VCaP (cell line): Measurements from ENCODE around the gene IGF2BP3.

Experiments used
- H3K27ac ChIP-seq: fragments of 450-650 bp; 2 replicates; pipeline ENCODE4 v1.5.1; 2017
- TF ChIP-seq, protein P1 (sequence below): fragments of 450-650 bp; conservative IDR thresholded peaks from 2 replicates; pipeline ENCODE4 v1.5.1; 2017; ENCODE audit warnings: mild to moderate bottlenecking, moderate library complexity

Gene IGF2BP3

DNA sequence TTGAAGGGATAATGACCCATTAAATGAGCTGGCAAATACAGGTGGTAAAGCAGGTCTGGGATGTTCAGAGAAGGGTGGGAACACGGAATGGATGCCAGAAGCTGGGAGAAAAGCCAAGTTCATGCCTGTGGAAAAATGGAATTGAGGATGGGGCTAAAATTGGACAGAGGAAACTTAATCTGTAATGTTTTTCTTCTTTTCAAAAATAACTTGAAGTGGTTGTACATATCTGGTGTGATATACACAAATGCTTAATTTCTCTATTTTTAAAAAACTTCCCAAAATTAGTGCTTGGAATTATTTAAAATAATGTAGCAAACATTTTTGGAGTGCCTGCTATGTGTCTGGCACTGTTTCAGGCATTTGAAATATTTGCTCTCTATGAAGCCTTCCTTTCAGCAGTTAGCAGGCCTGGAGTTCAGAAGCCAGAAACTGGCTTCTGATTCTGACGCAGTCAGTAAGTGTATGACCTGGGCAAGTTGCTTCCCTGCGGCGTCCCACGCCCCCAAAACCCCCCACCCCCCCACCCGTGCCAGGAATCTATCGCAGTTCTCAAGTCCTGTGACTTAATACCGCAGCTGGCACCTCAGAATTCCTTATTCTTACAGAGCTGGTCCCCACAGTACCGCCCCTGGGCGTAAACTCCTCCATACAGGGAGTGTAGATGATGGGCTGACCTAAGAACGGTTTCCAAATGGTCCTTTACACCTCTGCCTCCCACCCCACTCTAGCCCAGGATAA is 172.0 kb downstream of the IGF2BP3 start:
- peak overlapping the region; percentile 73; the same call in 1 of the 2 replicates for H3K27ac ChIP-seq
- TF ChIP-seq, protein P1, sequence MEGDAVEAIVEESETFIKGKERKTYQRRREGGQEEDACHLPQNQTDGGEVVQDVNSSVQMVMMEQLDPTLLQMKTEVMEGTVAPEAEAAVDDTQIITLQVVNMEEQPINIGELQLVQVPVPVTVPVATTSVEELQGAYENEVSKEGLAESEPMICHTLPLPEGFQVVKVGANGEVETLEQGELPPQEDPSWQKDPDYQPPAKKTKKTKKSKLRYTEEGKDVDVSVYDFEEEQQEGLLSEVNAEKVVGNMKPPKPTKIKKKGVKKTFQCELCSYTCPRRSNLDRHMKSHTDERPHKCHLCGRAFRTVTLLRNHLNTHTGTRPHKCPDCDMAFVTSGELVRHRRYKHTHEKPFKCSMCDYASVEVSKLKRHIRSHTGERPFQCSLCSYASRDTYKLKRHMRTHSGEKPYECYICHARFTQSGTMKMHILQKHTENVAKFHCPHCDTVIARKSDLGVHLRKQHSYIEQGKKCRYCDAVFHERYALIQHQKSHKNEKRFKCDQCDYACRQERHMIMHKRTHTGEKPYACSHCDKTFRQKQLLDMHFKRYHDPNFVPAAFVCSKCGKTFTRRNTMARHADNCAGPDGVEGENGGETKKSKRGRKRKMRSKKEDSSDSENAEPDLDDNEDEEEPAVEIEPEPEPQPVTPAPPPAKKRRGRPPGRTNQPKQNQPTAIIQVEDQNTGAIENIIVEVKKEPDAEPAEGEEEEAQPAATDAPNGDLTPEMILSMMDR, result no peak

DNA sequence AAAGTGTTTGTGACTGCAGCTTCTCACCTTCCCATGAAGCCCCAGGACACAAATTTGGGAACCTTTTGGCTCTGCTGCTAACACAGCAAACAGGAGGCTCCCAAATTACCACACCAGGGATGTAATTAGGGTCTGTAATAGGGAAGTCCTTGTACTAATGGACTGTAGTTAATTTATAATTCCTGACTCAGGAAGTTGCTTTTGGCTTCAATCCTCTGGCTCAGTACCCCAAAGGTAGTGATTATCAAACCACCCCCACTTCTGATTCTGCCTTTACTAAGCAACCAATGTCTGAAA is 174.9 kb downstream of the IGF2BP3 start:
- H3K27ac ChIP-seq, result no peak overlapping the region
- TF ChIP-seq, protein P1, result no peak

DNA sequence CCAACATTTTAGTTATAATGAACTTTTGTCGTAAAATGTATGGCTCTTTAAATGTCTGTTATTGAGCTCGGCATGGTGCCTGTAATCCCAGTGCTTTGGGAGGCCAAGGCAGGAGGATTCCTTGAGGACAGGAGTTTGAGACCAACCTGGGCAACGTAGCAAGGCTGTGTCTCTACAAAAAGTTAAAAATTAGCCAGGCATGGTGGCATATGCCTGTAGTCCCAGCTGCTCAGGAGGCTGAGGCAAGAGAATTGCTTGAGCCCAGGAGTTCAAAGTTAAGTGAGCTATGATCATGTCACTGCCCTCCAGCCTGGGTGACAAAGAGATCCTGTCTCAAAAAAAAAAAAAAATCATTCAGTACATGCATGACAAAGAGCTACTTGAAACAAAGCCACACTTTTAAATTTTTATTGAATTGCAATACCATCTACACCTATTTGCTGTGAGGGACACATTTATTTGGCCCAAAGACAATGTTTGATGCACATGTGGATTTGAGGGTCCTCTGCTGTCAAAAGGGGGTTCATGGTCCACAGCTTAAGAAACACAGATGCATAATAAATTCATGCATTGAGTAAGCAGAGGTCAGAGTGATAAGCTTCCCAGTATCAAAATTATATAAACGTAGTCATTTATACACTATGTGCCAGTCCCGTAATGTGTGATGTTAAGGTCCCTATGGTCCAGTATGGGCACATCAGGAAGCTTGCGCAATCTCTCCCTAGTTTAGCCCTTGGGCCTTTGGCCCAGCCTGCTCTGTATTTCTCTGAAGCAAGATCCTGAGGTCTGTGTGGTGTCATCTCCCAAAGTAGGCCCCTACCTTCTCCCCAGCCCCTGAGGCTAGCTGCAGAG is 175.5 kb downstream of the IGF2BP3 start:
- TF ChIP-seq, protein P1, result no peak
- H3K27ac ChIP-seq, result no peak overlapping the region

DNA sequence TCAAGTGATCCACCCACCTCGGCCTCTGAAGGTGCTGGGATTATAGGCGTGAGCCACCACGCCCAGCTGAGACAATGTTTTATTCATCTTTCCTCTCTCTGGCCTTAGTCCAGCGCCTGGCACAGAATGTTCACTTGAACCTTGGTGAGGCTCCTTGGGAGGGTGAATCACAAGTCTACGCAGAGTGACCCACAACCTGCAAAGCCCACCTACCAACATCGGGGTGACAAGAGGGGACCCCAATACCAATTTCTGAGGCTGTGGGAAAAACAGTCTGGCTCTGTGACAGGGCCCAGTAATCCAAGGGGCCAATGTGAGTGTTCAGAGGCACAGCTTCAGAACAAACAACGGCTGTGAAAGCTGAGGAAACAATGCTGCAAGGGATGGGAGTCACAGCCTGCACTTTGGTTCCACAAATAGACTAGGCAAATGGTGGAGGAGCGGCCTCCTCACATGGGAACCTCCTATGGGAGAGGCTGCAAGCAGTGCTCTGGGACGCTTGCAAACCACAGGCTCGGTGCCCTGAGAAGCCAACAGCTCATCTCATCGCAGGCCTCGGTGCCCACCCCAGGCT is 176.7 kb downstream of the IGF2BP3 start:
- TF ChIP-seq, protein P1, result no peak
- no peak overlapping the region for H3K27ac ChIP-seq

DNA sequence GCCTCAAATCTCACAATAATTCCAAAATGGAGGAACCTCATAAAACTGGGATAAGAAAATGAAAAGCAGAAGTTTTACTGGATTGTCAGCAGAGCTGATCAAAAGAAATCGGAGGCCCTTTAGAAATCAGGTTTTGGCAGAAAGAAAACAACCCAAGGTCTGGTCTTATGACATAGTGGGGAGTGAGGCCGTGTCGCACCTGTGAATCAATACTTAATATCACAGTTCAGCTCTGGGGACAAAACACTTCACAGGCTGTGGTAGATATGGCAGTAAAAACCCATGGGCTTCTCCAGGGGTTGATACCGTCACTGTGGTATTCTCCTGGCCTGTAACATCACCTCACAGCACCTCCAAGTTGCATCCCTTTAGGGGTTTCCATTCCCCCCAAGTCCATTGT is 177.7 kb downstream of the IGF2BP3 start:
- TF ChIP-seq, protein P1, result no peak
- no peak overlapping the region for H3K27ac ChIP-seq

DNA sequence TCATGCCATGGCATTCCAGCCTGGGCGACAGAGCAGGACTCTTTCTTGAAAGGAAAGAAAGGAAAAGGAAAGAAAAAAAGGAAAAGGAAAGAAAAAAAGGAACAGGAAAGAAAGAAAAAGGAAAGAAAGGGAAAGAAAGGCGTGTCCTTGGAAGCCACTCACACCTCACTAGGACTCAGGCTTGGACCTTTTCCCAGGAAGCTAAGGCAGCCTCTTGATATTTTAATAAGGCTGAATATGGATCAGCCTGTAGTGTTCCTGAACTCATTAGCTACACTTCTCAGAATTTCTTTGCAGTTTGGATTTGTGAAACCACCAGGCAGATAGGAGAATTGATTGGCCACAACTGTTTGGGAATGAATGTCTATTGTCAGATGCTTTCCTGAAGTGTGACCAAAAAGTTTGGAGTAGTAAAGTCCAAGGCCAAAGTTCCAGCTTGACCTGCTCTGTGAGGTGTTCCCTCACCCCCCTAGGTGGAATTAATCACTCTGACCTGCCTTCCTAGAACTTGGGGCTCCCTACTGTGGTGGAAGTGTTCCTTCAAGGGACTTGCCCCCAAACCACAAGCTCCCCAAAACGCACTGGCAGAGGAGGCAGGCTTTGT is 178.2 kb downstream of the IGF2BP3 start:
- no peak overlapping the region for H3K27ac ChIP-seq
- TF ChIP-seq, protein P1, result no peak

DNA sequence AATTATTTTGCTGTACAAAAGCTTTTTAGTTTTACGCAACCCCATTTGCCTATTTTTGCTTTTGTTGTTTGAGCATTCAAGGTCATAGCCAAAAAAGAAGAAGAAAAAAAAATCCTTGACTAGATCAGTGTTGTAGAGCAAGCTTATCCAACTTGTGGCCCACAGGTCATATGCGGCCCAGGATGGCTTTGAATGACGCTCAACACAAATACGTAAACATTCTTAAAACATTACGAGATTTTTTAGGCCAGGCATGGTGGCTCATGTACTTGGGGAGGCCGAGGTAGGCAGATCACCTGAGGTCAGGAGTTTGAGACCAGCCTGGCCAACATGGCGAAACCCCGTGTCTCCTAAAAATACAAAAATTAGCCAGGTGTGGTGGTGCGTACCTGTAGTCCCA is 179.3 kb downstream of the IGF2BP3 start:
- TF ChIP-seq, protein P1, result no peak
- H3K27ac ChIP-seq, result no peak overlapping the region
